KG1 (cell line): Measurements from ENCODE around the gene SCN5A.

Experiments
- DNase-seq: peaks from one replicate; lab custom pipeline; 2025; lab: John Stamatoyannopoulos, UW

The SCN5A gene

GRCh38 chr3:38649500-38650247 lies at the start of gene SCN5A:
SCN5A (minus strand) TSS chr3:38649687; CDS start chr3:38633307, 16,380 bp downstream.
- DNase-seq = no peak

GRCh38 chr3:38698760-38699159 lies 49.3 kb upstream of the SCN5A start:
- DNase-seq = no peak

DNA sequence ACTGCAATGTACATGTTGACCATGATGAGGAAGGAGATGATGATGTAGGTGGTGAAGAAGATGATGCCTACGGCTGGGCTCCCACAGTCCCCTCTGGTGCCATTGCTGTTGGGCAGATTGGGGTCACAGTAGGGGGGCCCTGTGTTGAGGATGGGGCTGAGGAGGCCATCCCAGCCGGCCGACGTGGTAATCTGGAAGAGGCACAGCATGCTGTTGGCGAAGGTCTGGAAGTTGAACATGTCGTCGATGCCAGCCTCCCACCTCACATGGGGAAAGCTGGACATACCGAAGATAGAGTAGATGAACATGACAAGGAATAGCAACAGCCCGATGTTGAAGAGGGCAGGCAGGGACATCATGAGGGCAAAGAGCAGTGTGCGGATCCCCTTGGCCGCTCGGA lies 48.6 kb upstream of the SCN5A start:
- DNase-seq = no peak

GRCh38 chr3:38696034-38696433 lies 46.5 kb upstream of the SCN5A start:
- no peak for DNase-seq

GRCh38 chr3:38690185-38690584 lies 40.7 kb upstream of the SCN5A start:
- no peak for DNase-seq

- no peak for DNase-seq
Observed at GRCh38 chr3:38689774-38690173, 40.3 kb upstream of the SCN5A start.

DNA sequence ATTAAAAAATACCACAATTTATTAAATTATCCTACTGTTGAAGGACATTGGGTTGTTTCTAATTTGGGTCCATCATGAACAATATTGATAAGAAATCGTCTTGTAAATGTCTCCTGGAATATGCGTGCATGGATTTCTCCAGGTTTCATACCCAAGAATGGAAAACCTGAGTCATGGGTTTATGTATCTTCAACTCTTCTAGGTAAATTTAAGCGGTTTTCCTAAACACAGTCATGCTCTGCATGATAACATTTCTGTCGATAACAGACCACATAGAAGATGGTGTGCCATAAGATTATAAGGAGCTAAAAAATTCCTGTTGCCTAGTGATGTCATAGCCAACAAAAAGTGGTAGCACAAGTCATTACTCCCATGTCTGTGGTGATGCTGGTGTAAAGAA lies 39.9 kb upstream of the SCN5A start:
- no peak for DNase-seq

DNA sequence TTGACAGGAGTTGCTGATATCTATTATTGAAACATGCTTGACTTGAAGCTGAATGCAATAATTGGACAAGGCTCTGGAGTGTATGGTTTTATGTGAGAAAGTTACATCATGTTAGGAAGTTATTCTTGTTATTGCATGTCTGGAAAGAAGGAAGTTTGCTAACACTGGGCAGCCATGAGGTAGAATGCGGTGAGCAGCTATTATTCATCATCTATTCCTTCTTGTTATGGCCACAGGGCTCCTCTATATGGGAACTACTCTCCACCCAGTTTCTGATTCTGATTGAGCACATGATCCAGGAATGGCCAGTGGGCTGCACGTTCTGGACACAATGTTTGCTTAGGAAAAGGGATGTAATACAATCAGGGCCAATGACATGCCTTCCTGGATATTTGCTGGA lies 37.8 kb upstream of the SCN5A start:
- no peak for DNase-seq

GRCh38 chr3:38684546-38684945 lies 35.1 kb upstream of the SCN5A start:
- no peak for DNase-seq

- DNase-seq = no peak
Observed at GRCh38 chr3:38669668-38670067, 20.2 kb upstream of the SCN5A start.

DNA sequence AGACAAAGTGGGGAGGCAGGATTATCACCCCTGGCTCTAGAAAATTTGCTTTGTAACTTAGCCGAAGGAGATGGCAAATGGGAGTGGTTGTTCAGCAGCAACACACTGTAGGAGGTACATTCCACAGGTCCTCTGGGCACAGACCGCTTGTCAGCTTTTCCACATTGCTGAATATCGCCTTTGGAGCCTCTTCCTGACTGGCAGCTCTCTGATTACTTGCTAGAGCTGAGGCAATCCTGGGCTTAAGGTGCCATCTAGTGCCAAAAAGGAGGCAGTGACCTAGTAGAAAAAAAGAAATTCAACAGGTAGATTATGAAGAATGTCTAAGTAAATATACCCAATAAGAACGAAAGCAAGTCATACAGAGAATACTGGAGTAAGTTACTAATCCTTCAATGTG lies 13.1 kb upstream of the SCN5A start:
- no peak for DNase-seq

DNA sequence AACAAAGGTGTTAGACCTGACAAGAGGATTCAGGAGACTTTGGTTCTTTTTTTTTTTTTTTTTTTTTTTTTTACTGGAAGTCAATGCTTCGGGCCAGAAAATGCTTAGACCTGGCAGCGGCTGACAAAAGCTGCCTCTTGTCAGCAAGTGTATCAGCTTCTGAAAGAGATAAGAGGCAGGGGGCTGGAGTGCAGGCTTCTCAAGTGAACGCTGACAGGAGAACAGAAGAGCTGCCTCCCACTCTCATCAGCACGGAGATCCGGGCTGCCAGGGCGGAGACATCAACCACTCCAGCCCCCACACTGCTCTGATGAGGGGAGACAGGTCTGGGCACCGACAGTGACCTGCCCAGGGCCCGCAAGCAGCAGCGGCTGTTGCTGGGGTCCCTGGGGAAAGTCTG lies 9.4 kb upstream of the SCN5A start:
- no peak for DNase-seq

GRCh38 chr3:38657369-38657768 lies 7.9 kb upstream of the SCN5A start:
- DNase-seq = no peak

DNA sequence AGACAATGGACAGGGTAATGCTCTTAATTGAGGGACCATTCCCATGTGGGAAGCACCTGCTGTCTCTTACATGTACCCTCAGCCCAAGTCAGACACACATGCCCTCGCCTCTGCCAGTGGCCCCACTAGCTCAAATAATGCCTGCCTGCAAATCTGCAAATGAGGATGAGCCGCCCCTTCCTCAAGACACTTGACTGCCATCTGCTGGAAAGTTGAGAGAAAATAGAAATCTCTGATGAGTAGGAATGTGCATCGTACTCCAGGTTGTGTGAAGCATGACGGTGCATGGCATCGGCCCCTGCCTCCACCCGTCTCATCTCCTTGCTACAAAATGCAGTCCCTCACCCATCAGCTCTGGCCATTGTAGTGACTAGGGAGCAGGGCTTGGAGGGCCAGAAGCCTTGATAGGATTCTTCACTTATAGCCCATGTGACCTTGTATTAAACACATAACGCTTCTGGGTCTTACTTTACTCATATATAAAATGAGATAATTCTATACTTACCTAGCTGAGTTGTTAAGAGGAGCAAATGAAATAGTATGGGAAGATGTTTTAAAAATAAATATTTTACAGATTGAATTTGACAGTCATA lies 6.3 kb upstream of the SCN5A start:
- DNase-seq = no peak

DNA sequence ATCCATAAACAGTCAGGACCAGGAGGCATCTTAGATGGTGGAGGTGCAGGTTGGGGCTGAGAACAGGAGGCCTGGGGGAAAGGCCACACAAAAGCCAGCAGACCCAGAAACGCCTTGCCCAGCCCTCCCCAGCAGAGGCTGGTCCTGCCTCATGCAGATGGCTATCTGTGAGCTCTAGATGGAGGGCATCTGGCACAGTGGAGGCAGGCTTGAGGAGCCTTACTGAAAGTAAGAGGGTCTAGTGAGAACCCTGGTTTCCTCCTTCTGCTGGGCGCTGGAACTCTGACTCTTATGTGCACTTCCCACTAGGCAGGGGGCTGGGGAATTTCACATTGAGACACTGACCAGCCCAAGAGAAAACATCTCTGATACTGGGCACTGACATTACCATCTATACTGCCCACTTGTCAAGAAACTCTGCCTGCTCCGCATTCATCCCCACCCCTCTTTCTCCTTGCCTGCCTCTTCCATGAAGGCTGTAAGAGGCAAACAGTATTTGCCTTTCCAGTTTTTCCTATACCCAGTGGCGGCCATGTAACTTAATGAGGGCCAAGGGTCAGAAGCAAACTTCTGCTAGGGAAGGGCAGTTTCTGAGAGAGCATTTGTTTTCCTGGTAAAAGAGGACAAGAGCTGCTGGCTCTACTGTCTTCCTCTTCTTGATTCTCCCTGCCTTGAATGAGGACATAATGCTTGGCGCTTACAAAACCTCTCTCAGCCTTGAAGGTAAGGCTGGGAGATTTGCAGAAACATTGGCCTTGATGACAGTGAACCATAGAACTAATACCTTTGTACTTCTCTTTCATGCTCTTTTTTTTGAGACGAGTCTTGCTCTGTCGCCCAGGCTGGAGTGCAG lies 4.4 kb upstream of the SCN5A start:
- no peak for DNase-seq

GRCh38 chr3:38652934-38653333 lies 3.4 kb upstream of the SCN5A start:
- DNase-seq = no peak

DNA sequence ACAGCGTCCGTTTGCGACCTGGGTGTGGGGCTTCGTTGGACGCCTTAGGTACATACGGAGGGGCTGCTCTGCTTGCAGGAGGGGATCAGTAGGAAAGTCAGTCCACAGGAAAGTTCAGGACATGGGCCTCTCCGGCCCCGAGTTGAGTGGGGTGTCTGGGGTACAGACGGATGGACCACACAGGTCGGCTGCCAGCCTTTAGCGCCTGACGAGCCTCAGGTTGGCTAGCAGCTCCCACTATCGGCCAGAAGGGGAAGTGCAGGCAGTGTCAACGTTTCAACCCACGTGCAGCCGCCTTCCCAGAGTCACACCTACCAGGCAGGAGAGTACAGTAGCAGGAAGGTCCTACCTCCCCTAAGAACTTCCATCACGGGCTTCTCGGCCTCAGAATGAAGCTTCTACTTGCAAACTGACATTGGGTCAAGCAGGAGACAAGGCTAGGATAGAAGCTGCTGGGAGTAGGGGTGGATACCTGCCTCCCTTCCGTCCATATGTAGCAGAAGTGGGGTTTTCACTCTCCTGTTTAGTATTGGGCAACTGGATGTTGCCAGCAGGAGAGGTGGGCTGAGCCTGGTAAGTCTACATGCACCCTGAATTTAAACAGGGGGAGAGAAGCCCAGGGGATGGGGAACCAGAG lies 1.8 kb upstream of the SCN5A start:
- DNase-seq = peak; percentile 18

- DNase-seq = no peak
Observed at GRCh38 chr3:38650248-38650951, 913 bp upstream of the SCN5A start.

DNA sequence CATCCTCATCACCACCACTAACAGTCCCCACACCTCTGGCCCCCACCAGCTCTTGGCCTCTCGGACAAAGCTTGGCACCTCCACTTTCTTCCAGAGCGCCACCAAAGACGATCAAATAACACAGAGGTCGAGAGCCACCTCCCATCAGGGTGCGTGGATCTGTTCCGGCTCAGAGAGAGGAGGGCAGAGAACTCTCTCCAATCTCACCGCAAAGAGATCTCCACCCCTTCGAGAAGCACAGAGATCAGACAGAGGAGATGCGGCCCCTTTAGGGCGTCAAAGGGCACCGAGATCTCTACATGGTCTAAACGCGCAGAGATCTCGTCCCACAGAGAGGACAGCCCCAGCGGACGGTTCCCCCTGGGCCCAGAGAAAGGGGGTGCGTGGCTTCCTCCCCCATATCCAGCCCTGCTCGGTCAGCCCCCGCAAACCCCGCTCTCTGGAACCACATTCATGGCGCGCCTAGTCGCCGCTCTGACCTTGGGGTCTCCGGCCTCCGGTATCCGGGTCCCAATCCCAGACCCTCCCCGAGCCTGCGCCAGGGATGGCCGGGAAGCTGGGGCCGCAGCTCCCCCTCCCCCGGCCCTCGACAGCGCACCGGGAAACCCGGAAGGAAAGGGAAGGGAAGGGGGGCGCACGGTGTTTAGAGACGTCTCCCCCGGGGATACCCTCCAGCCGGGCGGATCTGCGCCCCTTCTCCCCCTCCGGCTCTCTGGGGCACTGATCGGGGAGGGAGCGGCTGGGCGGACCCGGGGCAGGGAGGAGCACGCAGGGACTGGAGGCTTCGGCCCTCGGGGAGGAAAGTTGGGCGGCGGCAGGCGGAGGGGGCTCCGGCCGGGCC lies 608 bp downstream of the SCN5A start:
- no peak for DNase-seq

DNA sequence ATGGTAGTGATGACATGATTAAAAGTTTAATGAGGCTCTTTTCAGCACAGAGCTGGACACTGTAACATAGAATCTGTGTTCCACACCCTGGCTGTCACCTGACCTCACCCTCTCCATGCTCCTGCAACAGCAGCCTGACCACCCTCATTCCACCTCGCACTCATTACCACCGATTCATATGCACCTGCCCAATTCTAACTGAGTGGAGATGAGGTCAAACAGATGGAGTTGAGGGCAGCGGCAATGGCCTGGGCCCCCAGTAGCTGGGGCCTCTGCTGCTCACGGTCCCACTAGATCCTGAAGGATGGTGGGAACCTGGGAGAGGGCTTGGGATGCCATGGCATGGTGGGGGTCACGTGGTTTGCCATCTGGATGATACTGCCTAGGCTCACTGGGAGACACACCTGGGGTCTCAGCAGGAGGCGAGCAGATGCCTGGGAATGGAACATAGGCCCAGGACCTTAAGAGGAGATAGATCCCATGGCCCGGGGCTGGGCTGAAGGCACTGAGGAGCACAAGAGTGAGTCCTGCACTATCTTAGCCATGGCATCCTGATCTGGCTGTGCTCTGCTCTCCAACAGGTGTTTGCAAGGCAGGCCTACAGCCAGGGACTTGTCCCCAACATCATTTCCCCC lies 1.3 kb downstream of the SCN5A start:
- no peak for DNase-seq
